Glutamatergic neuron (in vitro differentiated cells): Measurements from ENCODE around the gene FBXW2. TPM values are rescaled to one million over a fixed set of nuclear protein-coding genes. Genes with fewer than 3 reads are reported as not detected.

Source experiments
- DNase-seq: peaks from one replicate; pipeline ENCODE4 v3.0.0; 2022
- H3K27ac Mint-ChIP-seq: one replicate; pipeline ENCODE4 v1.8.0; 2020; ENCODE audit warnings: mild to moderate bottlenecking, mixed read lengths, inconsistent platforms; ENCODE audit not compliant: unreplicated experiment
- H3K27me3 Mint-ChIP-seq: one replicate; pipeline ENCODE4 v1.8.0; 2020; ENCODE audit warnings: mild to moderate bottlenecking, moderate library complexity, mixed read lengths, inconsistent platforms; ENCODE audit not compliant: unreplicated experiment
- H3K36me3 Mint-ChIP-seq: one replicate; pipeline ENCODE4 v1.8.0; 2020; ENCODE audit warnings: mild to moderate bottlenecking, mixed read lengths, inconsistent platforms; ENCODE audit not compliant: unreplicated experiment
- H3K4me1 Mint-ChIP-seq: one replicate; pipeline ENCODE4 v1.8.0; 2020; ENCODE audit warnings: mild to moderate bottlenecking, low read depth, mixed read lengths, inconsistent platforms; ENCODE audit not compliant: unreplicated experiment
- H3K4me3 Mint-ChIP-seq: one replicate; pipeline ENCODE4 v1.8.0; 2020; ENCODE audit warnings: mild to moderate bottlenecking, mixed read lengths, inconsistent platforms; ENCODE audit not compliant: unreplicated experiment
- H3K9me3 Mint-ChIP-seq: one replicate; pipeline ENCODE4 v1.8.0; 2020; ENCODE audit warnings: mild to moderate bottlenecking, moderate library complexity, mixed read lengths, inconsistent platforms; ENCODE audit not compliant: unreplicated experiment
- total RNA-seq: library from RNA; stranded (reverse); fragmentation: NEBNext Ultra II Directional; extraction: Animal tissue kit (Norgen Biotek cat#: 25700); gene quantifications from one replicate; pipeline ENCODE4 v1.2.1, GENCODE V29; 2021; ENCODE audit not compliant: unreplicated experiment
- TF ChIP-seq, protein P1 (sequence below): fragments of 200-600 bp; sonication (generic); IDR thresholded peaks from one replicate; pipeline ENCODE4 v1.5.0; 2021; ENCODE audit not compliant: partially characterized antibody, unreplicated experiment

Gene FBXW2
- total RNA-seq, 1 donor from 2014 or later, result 67.2 TPM

DNA sequence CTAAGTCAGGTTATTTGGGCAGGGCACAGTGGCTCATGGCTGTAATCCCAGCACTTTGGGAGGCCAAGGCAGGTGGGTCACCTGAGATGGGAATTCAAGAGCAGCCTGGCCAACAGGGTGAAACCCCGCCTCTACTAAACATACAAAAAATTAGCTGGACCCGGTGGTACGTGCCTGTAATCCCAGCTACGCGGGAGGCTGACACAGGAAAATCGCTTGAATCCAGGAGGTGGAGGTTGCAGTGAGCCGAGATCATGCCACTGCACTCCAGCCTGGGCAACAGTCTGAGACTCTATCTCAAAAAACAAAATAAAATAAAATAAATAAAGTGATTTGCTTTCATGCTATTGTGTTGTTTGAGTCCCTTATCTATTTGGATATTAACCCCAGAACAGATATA is 8.2 kb upstream of the FBXW2 start:
- H3K27me3 Mint-ChIP-seq, result no peaks in the 10 kb centered on the region
- DNase-seq, result no peak
- H3K27ac Mint-ChIP-seq, result no peak overlapping the region
- H3K4me1 Mint-ChIP-seq, result no peaks in the 10 kb centered on the region
- H3K9me3 Mint-ChIP-seq, result no peaks in the 10 kb centered on the region
- peaks cover 5% of the 10 kb centered on the region for H3K36me3 Mint-ChIP-seq
- TF ChIP-seq, protein P1, sequence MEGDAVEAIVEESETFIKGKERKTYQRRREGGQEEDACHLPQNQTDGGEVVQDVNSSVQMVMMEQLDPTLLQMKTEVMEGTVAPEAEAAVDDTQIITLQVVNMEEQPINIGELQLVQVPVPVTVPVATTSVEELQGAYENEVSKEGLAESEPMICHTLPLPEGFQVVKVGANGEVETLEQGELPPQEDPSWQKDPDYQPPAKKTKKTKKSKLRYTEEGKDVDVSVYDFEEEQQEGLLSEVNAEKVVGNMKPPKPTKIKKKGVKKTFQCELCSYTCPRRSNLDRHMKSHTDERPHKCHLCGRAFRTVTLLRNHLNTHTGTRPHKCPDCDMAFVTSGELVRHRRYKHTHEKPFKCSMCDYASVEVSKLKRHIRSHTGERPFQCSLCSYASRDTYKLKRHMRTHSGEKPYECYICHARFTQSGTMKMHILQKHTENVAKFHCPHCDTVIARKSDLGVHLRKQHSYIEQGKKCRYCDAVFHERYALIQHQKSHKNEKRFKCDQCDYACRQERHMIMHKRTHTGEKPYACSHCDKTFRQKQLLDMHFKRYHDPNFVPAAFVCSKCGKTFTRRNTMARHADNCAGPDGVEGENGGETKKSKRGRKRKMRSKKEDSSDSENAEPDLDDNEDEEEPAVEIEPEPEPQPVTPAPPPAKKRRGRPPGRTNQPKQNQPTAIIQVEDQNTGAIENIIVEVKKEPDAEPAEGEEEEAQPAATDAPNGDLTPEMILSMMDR, result no peak
- no peak overlapping the region for H3K4me3 Mint-ChIP-seq

DNA sequence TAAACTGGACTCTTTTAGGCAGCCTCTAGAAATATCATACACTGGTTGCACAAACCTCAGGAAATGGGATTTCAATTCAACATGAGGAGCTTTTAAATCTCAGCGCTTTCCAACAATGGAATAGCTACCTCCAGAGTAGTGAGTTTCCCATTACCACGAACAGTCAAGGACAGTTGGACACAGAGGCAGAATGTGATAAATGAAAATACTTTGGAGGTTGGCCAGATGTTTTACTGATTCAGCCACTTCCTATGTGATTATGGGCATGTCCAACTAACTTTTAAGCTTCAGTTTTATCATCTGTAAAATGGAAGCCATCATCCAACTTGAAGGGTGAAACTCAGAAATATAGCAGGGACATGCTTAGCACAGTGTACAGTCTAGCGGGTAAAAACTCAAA is 2.1 kb downstream of the FBXW2 start:
- TF ChIP-seq, protein P1, result no peak
- H3K36me3 Mint-ChIP-seq, result no peaks in the 10 kb centered on the region
- no peaks in the 10 kb centered on the region for H3K27me3 Mint-ChIP-seq
- H3K4me1 Mint-ChIP-seq, result peaks cover 8% of the 10 kb centered on the region
- H3K27ac Mint-ChIP-seq, result no peak overlapping the region
- H3K4me3 Mint-ChIP-seq, result peak overlapping the region; percentile 94
- no peak for DNase-seq
- H3K9me3 Mint-ChIP-seq, result no peaks in the 10 kb centered on the region

DNA sequence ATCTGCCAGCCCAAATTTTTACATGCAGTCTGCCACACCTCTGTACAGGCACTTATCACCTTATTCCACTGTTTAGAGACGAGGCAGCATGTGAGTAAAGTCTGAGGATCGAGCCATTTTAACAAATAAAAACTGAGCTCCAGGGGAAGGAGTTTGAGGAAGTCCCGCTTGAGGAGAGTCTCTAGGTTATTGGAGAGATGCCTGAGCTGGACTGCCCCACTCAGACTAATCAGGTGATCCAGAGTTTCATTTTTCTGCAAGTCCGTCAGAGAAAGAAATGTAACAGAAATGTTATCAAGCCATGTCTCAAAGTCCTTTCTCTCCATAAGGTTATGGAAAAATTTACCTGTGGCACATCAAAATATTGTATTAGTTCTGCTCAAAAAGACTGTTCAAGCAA is 5.3 kb downstream of the FBXW2 start:
- no peak overlapping the region for H3K27ac Mint-ChIP-seq
- TF ChIP-seq, protein P1, result no peak

DNA sequence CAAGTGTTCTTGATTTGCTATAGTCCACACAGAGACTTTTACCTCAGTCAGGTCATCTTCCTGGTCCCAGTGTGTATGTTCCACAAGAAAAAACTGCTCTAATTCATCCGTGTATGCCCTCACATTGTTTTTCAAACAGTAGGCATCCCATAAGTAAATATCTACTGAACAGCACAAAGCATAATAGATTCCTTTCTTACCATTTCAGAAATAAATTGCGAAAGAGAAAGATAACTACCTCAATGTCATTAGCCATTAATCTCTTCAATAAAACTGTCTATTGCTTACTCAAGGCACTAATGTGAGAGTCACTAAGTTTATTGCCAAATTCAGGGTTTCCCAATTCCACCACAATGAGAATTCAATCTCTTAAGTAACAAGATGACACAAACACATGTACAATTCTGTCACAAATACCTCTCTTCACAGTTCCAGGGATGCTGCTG is 9.6 kb downstream of the FBXW2 start:
- Mint-ChIP-seq H3K27me3 (no peaks in the 10 kb centered on the region), H3K4me3 (no peak overlapping the region), H3K4me1 (no peaks in the 10 kb centered on the region), H3K27ac (no peak overlapping the region), H3K36me3 (no peaks in the 10 kb centered on the region), H3K9me3 (no peaks in the 10 kb centered on the region)
- no peak for DNase-seq
- TF ChIP-seq, protein P1, result no peak

More for the DNA sequence above, 5.3 kb downstream of the FBXW2 start:
- Mint-ChIP-seq H3K4me1 (peaks cover 8% of the 10 kb centered on the region), H3K4me3 (no peak overlapping the region), H3K9me3 (no peaks in the 10 kb centered on the region), H3K36me3 (no peaks in the 10 kb centered on the region), H3K27me3 (no peaks in the 10 kb centered on the region)
- no peak for DNase-seq

DNA sequence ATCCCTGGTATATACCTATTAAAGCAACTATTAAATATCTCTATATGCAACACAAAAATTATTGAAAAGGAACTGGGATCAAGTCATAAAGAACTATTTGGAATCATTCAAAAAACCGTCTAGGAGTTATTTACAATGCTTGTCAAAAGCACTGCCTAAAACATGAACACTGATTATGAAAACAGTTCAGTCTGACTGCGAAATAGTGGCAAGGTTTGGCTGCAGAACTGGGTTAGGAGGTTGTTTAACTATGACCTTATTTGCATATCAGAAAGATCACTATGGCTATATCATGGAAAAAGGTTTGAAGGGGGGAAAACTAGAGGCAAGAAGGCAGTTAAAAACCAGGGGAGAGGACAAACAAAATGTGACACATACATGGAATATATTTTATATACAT is 12.0 kb downstream of the FBXW2 start:
- Mint-ChIP-seq H3K4me1 (no peaks in the 10 kb centered on the region), H3K36me3 (no peaks in the 10 kb centered on the region), H3K4me3 (no peak overlapping the region), H3K27me3 (no peaks in the 10 kb centered on the region), H3K9me3 (no peaks in the 10 kb centered on the region), H3K27ac (no peak overlapping the region)
- DNase-seq, result no peak
- TF ChIP-seq, protein P1, result no peak
